GM19193 (cell line): Measurements from ENCODE around the gene SCART1.

ENCODE experiments used
- POLR2A ChIP-seq: IDR thresholded peaks from 4 replicates; pipeline ENCODE4 v1.6.1; 2011; ENCODE audit not compliant: insufficient read depth, insufficient read length; ENCODE audit errors: extremely low read depth

SCART1 gene

DNA sequence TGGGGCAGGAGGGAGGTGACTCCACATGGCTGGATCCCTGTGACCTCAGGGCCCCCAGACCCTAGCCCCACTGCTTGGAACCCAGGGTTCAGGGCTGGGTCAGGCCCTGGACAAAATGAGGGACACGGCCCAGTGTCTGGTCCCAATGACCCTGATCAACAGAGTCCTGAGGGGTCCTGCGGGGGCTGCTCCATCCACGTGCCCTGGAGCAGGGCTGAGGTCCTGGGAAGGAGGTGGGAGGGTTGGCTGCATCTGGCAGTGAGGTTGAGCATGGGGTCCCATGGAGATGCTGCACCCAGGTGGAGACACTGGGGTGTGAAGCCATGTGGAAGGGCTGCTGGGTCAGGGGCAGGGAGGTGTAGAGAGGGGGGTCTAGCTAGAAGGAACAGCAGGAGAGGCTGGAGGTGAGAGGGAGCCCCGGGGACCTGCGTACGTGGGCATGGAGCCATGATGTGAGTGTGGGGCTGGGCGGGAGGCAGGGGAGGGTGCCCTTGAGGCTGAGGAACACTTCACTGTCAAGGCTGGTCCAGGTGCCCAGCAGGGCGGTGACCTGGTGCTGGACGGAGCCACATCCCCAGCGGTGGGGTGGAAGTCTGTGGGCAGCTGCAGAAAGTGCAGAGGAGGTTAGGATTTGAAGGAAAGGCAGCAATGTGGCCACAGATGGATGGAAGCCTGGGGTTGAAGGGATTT lies 604 bp downstream of the SCART1 start:
- TF ChIP-seq POLR2A: no peak

DNA sequence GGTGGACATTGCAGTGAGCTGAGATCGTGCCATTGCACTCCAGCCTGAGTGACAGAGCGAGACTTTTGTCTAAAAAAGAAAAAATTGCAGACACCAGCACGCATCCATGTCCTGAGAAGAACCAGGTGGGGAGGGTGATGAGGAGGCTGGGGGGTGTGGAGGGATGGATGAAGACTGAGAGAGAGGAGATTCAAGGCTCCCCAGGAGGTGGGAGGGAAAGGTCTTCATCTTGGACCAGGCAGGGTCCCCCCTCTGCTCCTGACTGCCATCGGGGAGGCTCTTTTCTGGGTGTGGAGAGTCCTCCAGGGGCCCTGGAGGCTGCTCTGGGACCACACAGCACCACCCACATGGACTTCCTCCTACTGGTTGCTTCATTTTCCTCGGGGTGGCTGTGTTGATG lies 1.5 kb downstream of the SCART1 start:
- no peak for TF ChIP-seq POLR2A

DNA sequence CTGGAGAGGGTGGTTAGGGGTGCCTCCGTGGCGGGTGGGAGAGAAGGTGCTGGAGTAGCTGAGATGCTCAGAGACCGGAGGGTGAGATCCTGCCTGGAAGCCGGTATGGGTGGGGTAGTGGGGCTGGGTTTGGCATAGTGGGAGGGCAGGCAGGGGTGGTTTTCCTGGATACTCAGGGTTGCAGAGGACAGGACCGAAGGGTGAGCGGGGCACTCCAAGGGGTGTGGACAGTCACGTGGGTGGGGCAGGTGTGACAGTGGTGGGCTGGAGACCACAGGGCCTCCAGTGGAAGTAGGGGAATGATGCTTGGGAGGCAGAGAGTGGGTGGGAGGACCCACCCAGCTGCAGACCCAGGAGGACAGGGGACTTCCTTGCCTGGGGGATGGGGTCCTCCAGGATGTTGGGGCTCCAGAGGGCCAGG lies 1.9 kb downstream of the SCART1 start:
- no peak for TF ChIP-seq POLR2A

DNA sequence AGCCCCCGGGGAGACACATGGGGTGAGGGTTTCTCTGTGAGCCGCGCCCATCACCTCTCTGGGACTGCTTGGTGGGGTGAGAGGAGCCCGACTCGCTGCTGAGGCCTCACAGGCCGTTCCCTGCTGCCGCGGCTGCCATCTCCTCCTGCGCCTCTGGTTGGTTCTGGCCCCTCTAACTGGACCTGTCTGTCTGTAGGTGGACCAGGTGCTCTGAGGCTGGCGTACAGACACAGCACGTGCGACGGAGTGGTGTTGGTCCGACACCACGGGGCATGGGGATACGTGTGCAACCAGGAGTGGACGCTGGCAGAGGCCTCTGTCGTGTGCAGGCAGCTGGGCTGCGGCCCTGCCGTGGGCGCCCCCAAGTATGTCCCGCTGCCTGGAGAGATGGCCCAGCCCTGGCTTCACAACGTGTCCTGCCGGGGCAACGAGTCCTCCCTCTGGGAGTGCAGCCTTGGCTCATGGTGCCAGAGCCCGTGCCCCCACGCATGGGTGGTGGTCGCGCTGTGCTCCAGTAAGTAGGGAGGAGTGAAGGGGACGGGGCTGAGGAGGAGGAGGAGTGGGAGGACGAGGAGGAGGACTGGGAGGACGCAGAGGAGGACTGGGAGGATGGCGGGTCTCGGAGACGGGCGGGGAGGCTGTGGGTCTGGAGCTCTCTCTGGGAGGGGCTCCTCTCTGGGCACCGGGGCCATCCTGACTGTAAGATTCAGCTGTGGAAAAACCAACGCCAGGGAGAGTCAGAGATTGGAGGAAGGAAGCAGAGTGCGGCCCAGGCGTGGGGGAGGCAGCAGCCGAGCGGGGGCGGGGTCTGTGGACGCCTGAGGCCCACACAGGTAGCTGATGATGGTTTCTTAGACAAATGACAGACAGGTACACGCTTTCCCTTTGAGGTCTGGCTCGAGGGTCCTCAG lies 2.6 kb downstream of the SCART1 start:
- no peak for TF ChIP-seq POLR2A

DNA sequence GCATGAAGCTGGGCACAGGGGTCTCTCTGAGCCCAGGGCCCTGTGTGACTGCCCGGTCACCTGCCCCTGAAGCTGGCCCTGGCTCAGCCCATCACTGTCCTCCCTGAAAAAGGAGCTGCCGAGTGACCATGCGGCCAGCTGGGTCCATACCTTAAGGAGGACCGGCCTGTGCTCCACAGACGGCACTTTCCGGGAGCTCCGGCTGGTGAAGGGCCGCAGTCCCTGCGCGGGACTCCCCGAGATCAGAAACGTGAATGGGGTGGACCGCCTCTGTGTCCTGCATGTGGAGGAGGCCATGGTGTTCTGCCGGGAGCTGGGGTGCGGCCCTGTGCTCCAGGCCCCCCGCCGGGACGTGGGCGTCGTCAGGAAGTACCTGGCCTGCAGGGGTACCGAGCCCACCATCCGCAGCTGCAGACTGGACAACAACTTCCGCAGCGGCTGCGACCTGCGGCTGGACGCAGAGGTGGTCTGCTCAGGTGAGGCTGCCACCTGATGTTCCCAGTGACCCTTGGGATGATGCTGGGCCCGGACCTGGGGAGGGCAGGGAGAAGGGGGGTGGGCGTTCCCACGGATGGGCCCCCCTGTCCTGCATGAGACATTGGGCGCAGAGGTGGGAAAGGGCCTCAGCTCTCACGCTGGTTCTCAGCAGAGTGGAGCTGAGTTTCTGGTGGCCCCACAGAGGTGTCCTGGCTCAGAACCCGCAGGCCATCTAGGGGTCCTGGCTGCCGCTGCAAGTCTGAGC lies 3.5 kb downstream of the SCART1 start:
- no peak for TF ChIP-seq POLR2A

DNA sequence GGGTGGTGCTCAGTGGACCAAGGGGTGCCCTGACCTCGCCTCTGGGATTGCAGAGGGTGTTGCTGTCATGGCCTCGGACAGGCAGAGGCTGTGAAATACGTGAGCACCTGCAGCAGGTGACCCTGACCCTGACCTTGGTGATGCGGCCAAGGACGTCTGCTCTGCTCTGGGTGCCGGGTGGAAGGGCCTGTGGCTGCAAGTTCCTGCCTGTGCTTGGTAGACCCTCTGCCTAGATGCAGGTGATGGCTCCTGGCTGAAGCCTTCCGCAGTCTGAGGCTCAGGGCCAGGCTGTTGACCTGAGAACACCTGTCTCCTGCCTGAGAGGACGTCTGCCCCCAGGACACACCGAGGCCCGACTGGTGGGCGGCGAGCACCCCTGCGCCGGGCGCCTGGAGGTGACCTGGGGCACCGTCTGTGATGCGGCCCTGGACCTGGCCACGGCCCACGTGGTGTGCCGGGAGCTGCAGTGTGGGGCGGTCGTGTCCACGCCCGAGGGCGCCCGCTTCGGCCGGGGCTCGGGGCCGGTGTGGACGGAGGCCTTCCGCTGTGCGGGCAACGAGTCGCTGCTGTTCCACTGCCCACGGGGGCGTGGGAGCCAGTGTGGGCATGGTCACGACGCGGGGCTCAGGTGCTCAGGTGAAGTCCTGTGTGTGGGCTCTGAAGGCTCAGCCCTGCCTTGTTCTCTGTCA lies 4.4 kb downstream of the SCART1 start:
- no peak for TF ChIP-seq POLR2A

DNA sequence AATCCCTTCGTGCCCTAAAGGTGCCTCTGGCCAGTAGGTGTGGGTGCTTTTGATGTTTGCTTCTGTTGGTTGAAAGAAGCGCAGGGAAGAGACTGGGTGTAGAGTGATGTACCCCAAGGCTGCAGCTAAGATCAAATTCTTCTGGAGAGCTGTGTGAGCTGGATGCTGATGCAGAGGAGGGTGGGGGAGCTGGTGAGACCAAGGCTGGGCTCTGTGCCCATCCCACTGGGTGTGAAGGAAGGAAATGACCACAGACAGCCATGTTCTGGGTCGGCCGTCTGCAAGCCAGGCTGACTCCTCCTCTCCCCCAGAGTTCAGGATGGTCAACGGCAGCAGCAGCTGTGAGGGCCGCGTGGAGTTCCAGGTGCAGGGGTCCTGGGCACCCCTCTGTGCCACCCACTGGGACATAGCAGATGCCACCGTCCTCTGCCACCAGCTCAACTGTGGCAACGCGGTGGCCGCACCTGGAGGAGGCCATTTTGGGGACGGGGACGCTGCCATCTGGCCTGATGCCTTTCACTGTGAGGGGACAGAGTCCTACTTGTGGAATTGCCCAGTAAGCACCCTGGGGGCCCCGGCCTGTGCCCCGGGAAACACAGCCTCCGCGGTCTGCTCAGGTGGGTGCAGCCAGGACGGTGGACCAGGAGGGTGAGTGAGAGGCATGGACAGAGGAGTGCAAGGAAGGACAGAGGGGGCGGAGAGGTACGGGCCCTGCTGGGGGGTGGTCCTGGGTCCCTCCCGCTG lies 5.1 kb downstream of the SCART1 start:
- TF ChIP-seq POLR2A: no peak

DNA sequence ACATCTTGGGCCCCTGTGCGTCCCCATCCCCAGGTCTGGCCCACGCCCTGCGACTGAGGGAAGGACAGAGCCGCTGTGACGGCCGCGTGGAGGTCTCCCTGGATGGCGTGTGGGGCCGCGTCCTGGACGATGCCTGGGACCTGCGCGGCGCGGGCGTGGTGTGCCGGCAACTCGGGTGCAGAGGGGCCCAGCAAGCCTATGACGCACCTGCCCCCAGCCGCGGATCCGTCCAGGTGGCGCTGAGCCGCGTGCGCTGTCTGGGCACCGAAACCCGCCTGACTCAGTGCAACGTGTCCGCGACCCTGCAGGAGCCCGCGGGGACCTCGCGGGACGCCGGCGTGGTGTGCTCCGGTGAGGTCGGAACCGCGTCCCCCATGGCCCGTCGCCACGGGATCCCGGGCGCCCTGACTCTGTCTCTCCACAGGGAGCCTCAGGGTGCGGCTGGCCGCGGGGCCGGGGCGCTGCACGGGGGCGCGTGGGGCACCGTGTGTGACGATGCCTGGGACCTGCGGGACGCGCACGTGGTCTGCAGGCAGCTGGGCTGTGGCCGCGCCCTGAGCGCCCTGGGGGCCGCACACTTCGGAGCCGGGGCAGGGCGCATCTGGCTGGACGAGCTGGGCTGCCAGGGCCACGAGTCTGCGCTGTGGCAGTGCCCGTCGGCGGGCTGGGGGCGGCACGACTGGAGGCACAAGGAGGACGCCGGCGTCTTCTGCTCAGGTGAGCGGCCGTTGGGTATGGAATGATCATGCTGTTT lies 5.9 kb downstream of the SCART1 start:
- TF ChIP-seq POLR2A: no peak

DNA sequence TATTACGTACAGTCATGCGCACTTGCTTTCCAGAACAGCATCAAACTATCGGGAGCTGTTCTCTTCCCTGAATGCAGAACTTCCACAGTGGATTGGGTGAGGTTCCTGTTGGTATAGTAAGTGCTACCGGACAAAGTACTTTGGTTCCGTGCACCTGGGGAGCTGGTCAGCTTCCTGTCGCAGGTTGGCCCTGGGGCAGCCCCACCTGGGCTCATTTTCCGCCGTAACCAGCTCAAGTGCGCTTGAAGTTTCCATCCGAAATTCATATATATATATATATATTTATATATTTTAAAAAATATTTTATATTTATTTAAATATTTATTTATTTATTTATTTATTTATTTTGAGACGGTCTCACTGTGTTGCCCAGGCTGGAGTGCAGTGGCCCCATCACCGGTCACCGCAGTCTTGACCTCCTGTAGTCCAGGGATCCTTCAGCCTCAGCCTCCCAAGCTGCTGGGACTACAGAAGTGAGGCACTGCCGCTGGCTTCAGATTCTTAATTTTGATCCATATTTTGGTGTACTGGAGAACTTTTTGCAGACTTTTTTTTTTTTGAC lies 6.5 kb downstream of the SCART1 start:
- no peak for TF ChIP-seq POLR2A

DNA sequence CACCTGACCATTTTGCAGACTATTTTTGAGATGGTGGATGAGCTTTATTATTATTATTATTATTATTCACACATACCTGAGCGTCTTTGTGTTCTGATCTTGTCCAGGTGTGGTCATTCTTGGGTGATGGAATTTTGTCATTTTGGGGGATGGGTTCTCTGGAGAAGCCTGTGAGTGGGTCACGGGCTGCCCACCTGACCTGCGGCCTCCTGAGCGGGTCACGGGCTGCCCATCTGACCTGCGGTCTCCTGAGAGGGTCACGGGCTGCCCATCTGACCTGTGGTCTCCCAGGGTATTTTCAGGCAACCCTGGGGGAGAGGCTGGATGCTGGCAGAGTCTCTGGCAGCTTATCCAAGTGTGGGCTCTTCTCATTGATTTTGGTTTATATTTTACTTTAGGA lies 7.3 kb downstream of the SCART1 start:
- no peak for TF ChIP-seq POLR2A

DNA sequence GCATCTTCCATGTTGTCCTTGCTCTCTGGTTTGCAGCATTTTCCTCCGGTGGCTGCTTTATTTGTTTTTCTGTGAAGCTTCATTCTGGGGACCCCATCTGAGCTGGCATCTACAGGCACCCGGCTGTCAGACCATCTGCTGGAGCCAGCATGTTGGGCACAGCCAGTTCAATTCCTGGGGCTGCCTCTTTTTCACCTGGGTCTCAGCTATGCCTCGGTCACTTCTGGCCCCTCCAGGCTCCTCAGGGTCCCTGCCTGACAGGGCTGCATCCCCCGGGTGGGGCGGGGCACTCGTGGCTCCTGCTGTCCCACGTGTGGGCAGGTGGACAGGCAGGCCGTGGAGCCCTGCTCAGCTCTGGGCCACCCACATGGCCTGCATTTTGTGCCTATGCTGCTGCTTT lies 8.1 kb downstream of the SCART1 start:
- TF ChIP-seq POLR2A: no peak

DNA sequence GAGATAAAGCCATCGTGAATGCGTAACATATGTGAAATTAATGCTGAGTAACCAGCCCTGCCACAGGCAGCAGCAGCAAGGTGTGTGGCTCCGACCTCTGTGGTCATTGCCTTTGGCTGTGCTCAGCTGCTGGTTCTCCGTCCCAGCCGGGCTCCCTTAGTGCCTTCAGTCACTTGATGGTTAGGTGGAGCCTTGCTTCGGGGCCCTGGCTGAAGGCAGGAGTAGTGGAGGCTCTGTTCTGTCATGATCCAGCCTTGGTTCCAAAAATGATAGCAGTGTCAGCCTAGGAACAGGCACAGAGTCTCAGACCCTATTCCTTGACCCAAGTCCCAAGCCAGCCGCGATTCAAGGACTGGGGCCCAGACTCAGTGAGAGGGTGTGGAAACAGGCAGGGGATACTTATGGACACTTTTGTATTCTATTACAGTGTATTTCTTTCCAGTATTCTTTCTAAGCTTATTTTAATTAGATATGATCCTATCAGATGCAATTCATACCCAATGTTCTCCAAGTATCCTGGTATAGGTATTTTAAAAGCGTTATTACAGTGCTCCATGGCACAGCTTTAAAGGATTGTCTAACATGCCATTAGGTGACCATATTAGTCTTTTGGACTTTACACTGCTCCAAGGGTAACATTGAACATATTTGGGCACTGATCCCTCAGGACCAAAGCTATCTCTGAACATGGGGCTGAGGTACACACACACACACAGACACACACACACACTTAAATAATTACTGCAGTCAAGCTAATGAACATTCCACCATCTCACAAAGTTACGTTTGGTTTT lies 9.0 kb downstream of the SCART1 start:
- no peak for TF ChIP-seq POLR2A
